LNCaP clone FGC (cell line): ENCODE data around the gene LIM2.

Experiments used
- DNase-seq: peaks from one replicate; pipeline ENCODE4 v3.0.0-alpha.2; 2011; ENCODE audit warnings: low read depth
- H3K4me3 ChIP-seq: 2 replicates; pipeline ENCODE4 v1.5.1; 2011; ENCODE audit warnings: mild to moderate bottlenecking, low read depth, low read length, control low read depth
- TF ChIP-seq, protein P1 (sequence below): IDR thresholded peaks from 2 replicates; pipeline ENCODE4 v1.5.1; 2012; ENCODE audit warnings: mild to moderate bottlenecking; ENCODE audit not compliant: control insufficient read depth, insufficient read depth; ENCODE audit errors: extremely low read depth

Gene LIM2

DNA sequence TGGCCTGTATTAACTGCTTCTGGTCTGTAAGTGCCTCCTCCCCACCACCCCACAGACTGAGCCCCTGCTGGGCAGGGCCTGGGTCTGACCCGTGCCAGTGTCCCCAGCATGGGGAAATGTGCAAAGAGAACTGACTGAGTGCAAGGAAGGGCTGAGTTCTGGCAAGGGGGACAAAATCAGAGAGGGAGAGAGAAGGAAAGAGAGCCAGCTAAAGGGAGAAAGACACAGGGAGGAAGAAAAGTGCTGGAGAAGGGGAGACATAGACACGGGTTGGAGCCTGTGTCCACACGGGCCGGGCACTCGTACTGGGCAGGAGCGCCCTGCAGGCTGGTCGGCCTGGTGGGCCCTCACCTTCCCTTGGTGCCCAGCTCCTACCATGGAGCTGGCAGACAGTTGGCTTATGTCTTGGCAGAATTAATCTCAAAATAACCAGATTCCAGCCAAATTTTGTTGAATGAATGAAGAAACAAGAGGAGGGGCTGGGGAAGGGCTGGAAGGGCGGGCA lies 16.5 kb downstream of the LIM2 start:
- no peak overlapping the region for H3K4me3 ChIP-seq
- TF ChIP-seq, protein P1, sequence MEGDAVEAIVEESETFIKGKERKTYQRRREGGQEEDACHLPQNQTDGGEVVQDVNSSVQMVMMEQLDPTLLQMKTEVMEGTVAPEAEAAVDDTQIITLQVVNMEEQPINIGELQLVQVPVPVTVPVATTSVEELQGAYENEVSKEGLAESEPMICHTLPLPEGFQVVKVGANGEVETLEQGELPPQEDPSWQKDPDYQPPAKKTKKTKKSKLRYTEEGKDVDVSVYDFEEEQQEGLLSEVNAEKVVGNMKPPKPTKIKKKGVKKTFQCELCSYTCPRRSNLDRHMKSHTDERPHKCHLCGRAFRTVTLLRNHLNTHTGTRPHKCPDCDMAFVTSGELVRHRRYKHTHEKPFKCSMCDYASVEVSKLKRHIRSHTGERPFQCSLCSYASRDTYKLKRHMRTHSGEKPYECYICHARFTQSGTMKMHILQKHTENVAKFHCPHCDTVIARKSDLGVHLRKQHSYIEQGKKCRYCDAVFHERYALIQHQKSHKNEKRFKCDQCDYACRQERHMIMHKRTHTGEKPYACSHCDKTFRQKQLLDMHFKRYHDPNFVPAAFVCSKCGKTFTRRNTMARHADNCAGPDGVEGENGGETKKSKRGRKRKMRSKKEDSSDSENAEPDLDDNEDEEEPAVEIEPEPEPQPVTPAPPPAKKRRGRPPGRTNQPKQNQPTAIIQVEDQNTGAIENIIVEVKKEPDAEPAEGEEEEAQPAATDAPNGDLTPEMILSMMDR: no peak
- no peak for DNase-seq

DNA sequence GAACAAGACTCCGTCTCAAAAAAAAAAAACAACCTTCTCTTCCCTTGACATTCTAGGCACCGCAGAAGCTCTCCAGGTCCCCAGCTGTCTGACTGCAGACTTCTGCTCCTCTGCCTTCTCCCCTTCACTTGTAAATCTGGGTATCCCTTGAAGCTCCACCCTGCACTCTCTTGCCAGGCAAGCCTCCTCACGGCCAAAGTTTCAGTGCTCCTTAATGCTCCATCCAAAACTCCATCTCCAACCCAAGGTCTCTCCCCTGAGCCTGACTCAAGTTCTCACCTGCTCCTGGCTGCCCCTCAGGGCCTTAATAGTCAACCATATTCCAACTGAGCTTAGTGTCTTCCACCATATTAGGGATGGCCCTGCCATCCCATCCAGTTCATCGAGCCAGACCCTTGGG lies 17.5 kb downstream of the LIM2 start:
- no peak overlapping the region for H3K4me3 ChIP-seq
- no peak for DNase-seq
- TF ChIP-seq, protein P1: no peak

DNA sequence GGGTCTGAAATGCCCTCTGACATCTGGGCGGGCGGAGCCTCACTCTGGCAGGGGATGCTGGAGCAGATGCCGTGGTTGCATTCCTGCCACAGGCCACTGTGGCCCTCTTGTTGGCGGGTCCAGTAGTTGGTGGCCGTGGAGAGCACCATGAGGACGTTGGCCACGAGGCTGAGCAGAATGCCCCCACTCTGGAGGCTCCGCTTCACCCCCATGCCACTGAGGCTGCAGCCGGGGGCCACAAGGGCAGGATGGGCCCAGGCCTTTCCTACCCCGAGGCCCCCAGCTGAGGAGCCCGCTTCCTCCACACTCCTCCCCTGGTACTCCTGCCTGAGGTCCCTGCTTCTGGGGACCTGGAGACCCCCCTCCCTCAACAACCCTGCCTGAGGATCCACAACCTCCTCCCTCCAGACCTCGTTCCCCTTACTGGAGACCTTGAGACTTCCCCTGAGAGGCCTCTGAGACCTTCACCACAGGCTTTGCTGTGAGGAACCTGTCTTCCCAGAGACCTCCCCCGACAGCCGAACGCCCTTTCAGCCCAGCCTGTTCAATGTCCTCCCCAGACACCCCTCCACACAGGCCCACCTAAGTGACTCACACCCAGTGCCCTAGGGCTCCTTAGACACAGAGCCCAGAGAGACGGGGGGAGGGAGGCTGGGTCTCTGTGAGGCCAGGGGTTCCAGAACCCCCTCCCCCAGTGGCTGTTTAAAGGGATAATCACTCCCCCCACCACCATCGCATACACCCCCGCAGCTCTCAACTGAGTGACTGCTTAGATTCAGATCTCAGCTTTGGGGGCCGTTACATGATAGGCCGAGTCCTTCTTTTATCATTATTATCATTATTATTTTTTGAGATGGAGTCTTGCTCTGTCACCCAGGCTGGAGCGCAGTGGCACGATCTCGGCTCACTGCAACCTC lies 19.1 kb downstream of the LIM2 start, which contains the start of gene CLDND2:
TSS of gene CLDND2 (minus strand) at position 638 of the 917 bp plus-strand sequence. CDS start at position 212, 426 bp downstream.
- peak within 1 kb of the TSS; percentile 93 for H3K4me3 ChIP-seq
- no peak for DNase-seq
- TF ChIP-seq, protein P1: no peak

DNA sequence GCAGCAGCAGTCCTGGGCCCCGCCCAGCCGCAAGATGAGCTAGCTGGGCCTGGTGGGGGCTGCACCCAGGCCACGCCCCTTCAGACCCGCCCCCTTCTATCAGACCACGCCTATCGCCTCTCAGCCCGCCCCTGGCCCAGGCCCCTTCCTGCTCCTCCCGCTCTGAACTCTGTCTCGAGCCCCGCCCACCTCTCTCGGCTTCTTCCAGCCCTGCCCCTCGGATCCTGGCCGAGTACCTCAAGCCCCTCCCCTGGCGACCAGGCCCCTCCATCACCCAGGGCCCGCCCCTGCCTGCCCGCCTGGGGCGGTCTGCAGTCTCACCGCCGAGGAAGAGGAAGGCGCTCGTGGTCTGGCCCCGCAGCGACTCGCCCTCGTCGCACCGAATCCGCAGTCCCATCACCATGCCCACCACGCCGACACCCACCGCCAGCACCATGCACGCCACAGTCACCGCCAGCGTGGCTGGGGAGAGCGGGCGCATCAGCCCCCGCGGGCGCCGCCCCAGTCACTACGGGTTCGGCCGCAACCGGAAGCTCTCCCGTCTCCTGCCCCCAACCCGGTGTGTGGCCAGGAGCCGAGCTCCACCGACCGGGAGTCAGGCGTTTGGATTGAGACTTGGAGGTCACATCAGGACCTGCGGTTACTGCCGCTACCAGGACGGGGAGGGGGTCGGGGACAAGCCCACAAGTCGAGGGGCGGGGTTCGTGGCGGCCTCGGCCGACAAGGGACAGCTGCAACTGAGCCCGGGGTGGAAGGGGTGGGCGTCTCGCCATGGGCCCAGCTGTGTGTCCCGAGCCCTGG lies 20.0 kb downstream of the LIM2 start:
- H3K4me3 ChIP-seq: peak overlapping the region; percentile 93
- DNase-seq: peak; percentile 86
- TF ChIP-seq, protein P1: no peak

DNA sequence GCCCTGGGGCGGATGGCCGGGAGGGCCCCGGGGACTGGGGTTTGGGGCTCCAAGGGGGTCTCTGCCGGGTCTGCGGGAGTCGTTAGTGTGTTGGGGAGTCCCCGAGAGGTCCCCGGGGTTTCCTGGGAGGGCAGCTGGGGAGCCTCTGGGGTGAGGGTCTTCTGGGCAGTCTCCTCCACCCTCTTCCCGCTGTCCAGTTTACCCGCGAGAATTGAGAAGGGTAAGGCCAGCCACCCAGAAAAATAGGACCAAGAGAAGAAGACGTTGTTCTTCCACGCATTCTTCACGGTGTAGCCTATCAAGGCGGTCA lies 20.6 kb downstream of the LIM2 start:
- TF ChIP-seq, protein P1: no peak
- H3K4me3 ChIP-seq: peak overlapping the region; percentile 93
- DNase-seq: no peak

DNA sequence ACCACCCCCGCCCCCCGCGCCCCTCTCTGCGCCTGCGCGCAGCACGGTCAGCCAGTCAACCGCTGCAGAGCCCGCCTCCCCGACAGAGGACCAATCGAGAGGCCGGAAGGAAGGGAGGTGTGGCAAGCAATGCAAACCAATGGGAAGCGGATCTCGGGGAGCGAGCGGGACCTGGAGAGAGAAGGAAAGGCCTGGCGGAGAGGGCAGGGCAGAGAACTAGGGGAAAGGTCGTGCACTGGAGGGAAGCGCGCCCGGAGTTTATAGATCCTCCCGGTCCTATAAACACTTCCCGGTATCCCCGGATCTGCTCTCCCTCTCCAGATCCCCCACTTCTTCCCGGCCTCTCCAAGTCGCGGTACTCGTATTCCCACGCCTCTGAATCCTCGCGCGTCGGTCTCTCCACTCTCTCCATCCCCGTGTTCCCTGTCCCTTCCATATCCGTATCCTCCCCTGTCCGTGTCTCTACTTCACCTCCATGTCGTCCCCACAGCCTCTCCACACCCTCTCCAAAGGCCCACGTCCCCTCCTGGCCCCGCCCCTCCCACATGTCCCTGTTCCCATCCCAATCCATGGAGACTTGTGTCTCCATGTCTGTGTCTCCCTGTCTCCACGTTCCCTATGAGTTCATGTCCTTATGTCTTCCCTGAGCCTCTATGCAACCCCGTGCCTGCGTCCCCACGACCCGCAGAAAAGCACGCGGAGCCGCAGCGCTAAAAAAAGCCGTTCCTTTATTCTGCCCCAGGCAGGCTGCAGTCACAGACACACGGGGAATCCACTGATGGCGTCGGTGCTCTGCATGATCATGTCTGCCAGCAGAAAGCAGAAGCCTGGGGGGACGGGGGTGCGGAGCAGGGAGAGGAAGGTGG lies 21.2 kb downstream of the LIM2 start:
- TF ChIP-seq, protein P1: no peak
- peak; percentile 93 for DNase-seq

More for the DNA sequence above, 21.2 kb downstream of the LIM2 start:
- H3K4me3 ChIP-seq: peak overlapping the region; percentile 93
